ENCODE results near the gene PCDH8. TPM values are rescaled to one million over a fixed set of nuclear protein-coding genes. Genes with fewer than 3 reads are reported as not detected.

Gene PCDH8
- total RNA-seq, 1 experiment from 2014 or later, result not detected

DNA sequence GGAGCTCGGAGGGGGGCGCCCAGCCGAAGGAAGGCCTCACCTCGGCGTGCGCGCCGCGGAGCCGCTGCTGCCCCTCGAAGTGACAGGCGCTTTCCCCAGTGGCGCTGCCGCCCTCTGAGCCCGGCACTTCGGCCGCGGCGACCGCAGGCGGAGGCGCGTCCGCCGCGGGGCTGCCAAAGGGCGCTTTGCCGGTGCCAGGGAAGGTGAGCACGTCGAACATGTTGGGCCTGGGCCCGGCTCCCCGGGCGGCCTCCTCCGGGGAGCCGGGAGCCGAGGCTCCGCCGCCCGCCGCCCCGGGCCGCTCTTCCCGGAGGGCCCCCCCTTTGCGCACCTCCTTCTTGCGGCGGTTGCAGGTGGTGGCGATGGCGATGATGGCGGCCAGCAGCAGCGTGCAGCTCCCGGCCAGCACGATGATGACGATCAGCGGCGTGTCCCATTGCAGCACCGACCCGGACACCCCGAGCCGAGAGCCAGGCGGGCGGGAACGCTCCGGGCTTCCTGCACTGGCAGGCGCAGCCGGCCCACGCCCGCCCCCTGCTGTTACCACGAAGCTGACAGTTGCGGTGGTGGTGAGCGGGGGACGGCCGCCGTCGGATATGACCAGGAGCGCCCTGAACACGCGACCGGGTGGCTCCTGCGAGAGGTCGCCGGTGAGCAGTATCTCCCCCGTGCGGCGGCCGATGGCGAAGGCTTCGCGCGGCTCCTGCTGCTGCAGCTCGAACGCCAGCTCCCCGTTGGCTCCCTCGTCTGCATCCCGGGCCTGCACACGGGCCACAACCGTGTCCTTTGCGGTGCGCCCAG lies 2.5 kb downstream of the PCDH8 start:
- Histone ChIP-seq H2AFZ (ENCODE audit: low read depth, low read length, poor library complexity, severe bottlenecking) (no peak overlapping the region), H3K4me2 (ENCODE audit: low read length) (no peak overlapping the region), H3K36me3 (ENCODE audit: control insufficient read depth in 1 of 2, insufficient read depth in 2 of 2, low read length in 2 of 2) (no peaks in the 10 kb centered on the region), H4K20me1 (ENCODE audit: insufficient read depth) (no peaks in the 10 kb centered on the region; the same call in 1 of the 2 replicates), H3K27ac (ENCODE audit: low read depth, low read length) (no peak overlapping the region), H3K27me3 (ENCODE audit: insufficient read depth, low read length) (peaks cover 24% of the 10 kb centered on the region; the same call in 1 of the 2 replicates), H3K79me2 (ENCODE audit: insufficient read depth, low read length) (no peaks in the 10 kb centered on the region), H3K4me1 (ENCODE audit: control insufficient read depth in 1 of 2, insufficient read depth in 2 of 2, low read length in 2 of 2) (no peaks in the 10 kb centered on the region), H3K9me3 (ENCODE audit: control insufficient read depth in 1 of 2, insufficient read depth in 1 of 2, low read depth in 1 of 2, low read length in 2 of 2) (no peaks in the 10 kb centered on the region), H3K4me3 (replicated peaks in 1 of 2; ENCODE audit: low read depth in 1 of 2, low read length in 2 of 2) (no peak overlapping the region), H3K9me2 (ENCODE audit: insufficient read depth) (no peaks in the 10 kb centered on the region), H3K9ac (ENCODE audit: low read length) (no peak overlapping the region)
- ATAC-seq, result no peak
- POLR2A ChIA-PET, result no interaction called here
- intact Hi-C loops (cut with micrococcal nuclease), result no loop called here
- no TSS peak for BruUV-seq (replicated peaks)
- TF ChIP-seq EZH2phosphoT487 (IDR thresholded peaks at IDR 0.05; ENCODE audit: borderline replicate concordance) (no peak), ZBTB33 (IDR thresholded peaks at IDR 0.05; ENCODE audit: extremely low read depth, insufficient replicate concordance, low read length) (no peak), JUND (IDR thresholded peaks at IDR 0.05) (no peak), POLR2AphosphoS5 (IDR thresholded peaks at IDR 0.05; ENCODE audit: low read depth, low read length) (no peak), ZFX (IDR thresholded peaks at IDR 0.05) (no peak), CTCF (IDR thresholded peaks at IDR 0.05 in 2 of 3, conservative IDR thresholded peaks at IDR 0.05 in 1 of 3; ENCODE audit: borderline replicate concordance in 1 of 3, insufficient read depth in 1 of 3, low read depth in 2 of 3, low read length in 2 of 3) (no peak), MAX (IDR thresholded peaks at IDR 0.05) (no peak), REST (IDR thresholded peaks at IDR 0.05; ENCODE audit: low read depth) (no peak), SRF (IDR thresholded peaks at IDR 0.05; ENCODE audit: low read depth) (no peak), SP1 (IDR thresholded peaks at IDR 0.05; ENCODE audit: low read depth) (no peak), TCF7L2 (IDR thresholded peaks at IDR 0.05; ENCODE audit: borderline replicate concordance, extremely low read depth, insufficient read depth, insufficient read length) (no peak), ELF1 (IDR thresholded peaks at IDR 0.05; ENCODE audit: borderline replicate concordance, low read depth) (no peak), YY1 (IDR thresholded peaks at IDR 0.05; ENCODE audit: extremely low read depth, insufficient replicate concordance, low read depth, low read length) (no peak)
- no peak for DNase-seq (ENCODE audit: low read depth, low spot score)
- RAD21 ChIA-PET (ENCODE audit: low non-redundant PET in 1 of 2, low total read pairs in 2 of 2, uncharacterized antibody in 2 of 2, unreplicated experiment in 2 of 2), result no interaction called here
- CTCF ChIA-PET, result no interaction called here

All from HCT116 (cell line).